ENCODE data around the gene CNTN5.

CNTN5 gene

GRCh38 chr11:99505831-99506230 is 485.1 kb downstream of the CNTN5 start:
- TF ChIP-seq ZNF211 (tag by site-specific recombination; IDR thresholded peaks at IDR 0.05; ENCODE audit: low read depth) (no peak), HOXD13 (CRISPR knock-in tag; IDR thresholded peaks at IDR 0.05; ENCODE audit: borderline replicate concordance) (no peak), ZNF335 (tag by site-specific recombination; conservative IDR thresholded peaks at IDR 0.05) (no peak)
- no peaks in the 10 kb centered on the region for H3K36me3 ChIP-seq (ENCODE audit: control insufficient read depth in 2 of 2, insufficient read depth in 1 of 2, low read length in 2 of 2)
- ChIA-PET CTCF (interaction anchor here (0.6 kb wide), 1 partner anchor 227 kb away, joined by 3 read pairs; no protein-coding TSS in a partner anchor), POLR2A (no interaction called here)
- no peaks in the 10 kb centered on the region for H3K9me3 ChIP-seq (ENCODE audit: control insufficient read depth, insufficient read depth, low read depth, low read length)
- H3K4me3 ChIP-seq (ENCODE audit: low read depth, low read length): no peak overlapping the region
- H3K4me1 ChIP-seq (ENCODE audit: control insufficient read depth, insufficient read depth, low read length): no peaks in the 10 kb centered on the region
- H3K27ac ChIP-seq (ENCODE audit: extremely low read depth, low read depth, low read length): no peak overlapping the region

- H3K4me3 ChIP-seq (ENCODE audit: low read depth, low read length): no peak overlapping the region
- CTCF ChIA-PET: no interaction called here
- H3K27ac ChIP-seq (ENCODE audit: extremely low read depth, low read depth, low read length): no peak overlapping the region
- no peak for TF ChIP-seq ZNF133 (tag by site-specific recombination; IDR thresholded peaks at IDR 0.05)
- TF ChIP-seq ZNF391 (tag by site-specific recombination; IDR thresholded peaks at IDR 0.05; ENCODE audit: borderline replicate concordance, low read depth): no peak
- TF ChIP-seq ZBTB21 (tag by site-specific recombination; IDR thresholded peaks at IDR 0.05): no peak
- TF ChIP-seq ZNF148 (tag by site-specific recombination; IDR thresholded peaks at IDR 0.05; ENCODE audit: borderline replicate concordance): no peak
- TF ChIP-seq ZNF473 (tag by site-specific recombination; IDR thresholded peaks at IDR 0.05): no peak
- no peak for TF ChIP-seq ZEB2 (tag by site-specific recombination; IDR thresholded peaks at IDR 0.05)
- no peak for TF ChIP-seq ELK4 (IDR thresholded peaks at IDR 0.05; ENCODE audit: borderline replicate concordance, low read depth, low read length)
- no peak for TF ChIP-seq ZNF174 (tag by site-specific recombination; IDR thresholded peaks at IDR 0.05)
- no peak for TF ChIP-seq ZNF324 (tag by site-specific recombination; IDR thresholded peaks at IDR 0.05)
- H3K36me3 ChIP-seq (ENCODE audit: control insufficient read depth in 2 of 2, insufficient read depth in 1 of 2, low read length in 2 of 2): no peaks in the 10 kb centered on the region
- POLR2A ChIA-PET: no interaction called here
- no peaks in the 10 kb centered on the region for H3K9me3 ChIP-seq (ENCODE audit: control insufficient read depth, insufficient read depth, low read depth, low read length)
- H3K4me1 ChIP-seq (ENCODE audit: control insufficient read depth, insufficient read depth, low read length): no peaks in the 10 kb centered on the region
Measured at GRCh38 chr11:99509863-99510262, 489.1 kb downstream of the CNTN5 start.

GRCh38 chr11:99513368-99513767 is 492.6 kb downstream of the CNTN5 start:
- TF ChIP-seq ZNF777 (tag by site-specific recombination; IDR thresholded peaks at IDR 0.05; ENCODE audit: borderline replicate concordance) (no peak), ZNF324 (tag by site-specific recombination; IDR thresholded peaks at IDR 0.05) (no peak)
- H3K9me3 ChIP-seq (ENCODE audit: control insufficient read depth, insufficient read depth, low read depth, low read length): no peaks in the 10 kb centered on the region
- H3K27ac ChIP-seq (ENCODE audit: extremely low read depth, low read depth, low read length): no peak overlapping the region
- no peaks in the 10 kb centered on the region for H3K4me1 ChIP-seq (ENCODE audit: control insufficient read depth, insufficient read depth, low read length)
- ChIA-PET POLR2A (no interaction called here), CTCF (interaction anchor here (0.6 to 0.9 kb wide), 2 partner anchors 15 to 498 kb away, joined by 3 to 4 read pairs; no protein-coding TSS in a partner anchor)
- no peak overlapping the region for H3K4me3 ChIP-seq (ENCODE audit: low read depth, low read length)
- H3K36me3 ChIP-seq (ENCODE audit: control insufficient read depth in 2 of 2, insufficient read depth in 1 of 2, low read length in 2 of 2): no peaks in the 10 kb centered on the region

- no peak overlapping the region for H3K27ac ChIP-seq (ENCODE audit: extremely low read depth, low read depth, low read length)
- H3K4me3 ChIP-seq (ENCODE audit: low read depth, low read length): no peak overlapping the region
- POLR2A ChIA-PET: no interaction called here
Measured at GRCh38 chr11:99519095-99519494, 498.3 kb downstream of the CNTN5 start.

More at GRCh38 chr11:99519095-99519494, 498.3 kb downstream of the CNTN5 start:
- Histone ChIP-seq H3K4me1 (ENCODE audit: control insufficient read depth, insufficient read depth, low read length) (no peaks in the 10 kb centered on the region), H3K9me3 (ENCODE audit: control insufficient read depth, insufficient read depth, low read depth, low read length) (no peaks in the 10 kb centered on the region), H3K36me3 (ENCODE audit: control insufficient read depth in 2 of 2, insufficient read depth in 1 of 2, low read length in 2 of 2) (no peaks in the 10 kb centered on the region)
- CTCF ChIA-PET: no interaction called here
- no peak for TF ChIP-seq GLI2 (tag by site-specific recombination; IDR thresholded peaks at IDR 0.05; ENCODE audit: borderline replicate concordance, low read depth)

Data from HEK293 (cell line).